GM18858 (cell line): Measurements from ENCODE around the gene CRYGN.

ENCODE experiments used
- ATAC-seq: cut with Tn5 transposase; IDR thresholded peaks from one replicate; pipeline ENCODE4 v1.9.1; 2021; ENCODE audit not compliant: unreplicated experiment

The CRYGN gene

GRCh38 chr7:151460474-151460855, 20.5 kb upstream of the CRYGN start:
- ATAC-seq: no peak

DNA sequence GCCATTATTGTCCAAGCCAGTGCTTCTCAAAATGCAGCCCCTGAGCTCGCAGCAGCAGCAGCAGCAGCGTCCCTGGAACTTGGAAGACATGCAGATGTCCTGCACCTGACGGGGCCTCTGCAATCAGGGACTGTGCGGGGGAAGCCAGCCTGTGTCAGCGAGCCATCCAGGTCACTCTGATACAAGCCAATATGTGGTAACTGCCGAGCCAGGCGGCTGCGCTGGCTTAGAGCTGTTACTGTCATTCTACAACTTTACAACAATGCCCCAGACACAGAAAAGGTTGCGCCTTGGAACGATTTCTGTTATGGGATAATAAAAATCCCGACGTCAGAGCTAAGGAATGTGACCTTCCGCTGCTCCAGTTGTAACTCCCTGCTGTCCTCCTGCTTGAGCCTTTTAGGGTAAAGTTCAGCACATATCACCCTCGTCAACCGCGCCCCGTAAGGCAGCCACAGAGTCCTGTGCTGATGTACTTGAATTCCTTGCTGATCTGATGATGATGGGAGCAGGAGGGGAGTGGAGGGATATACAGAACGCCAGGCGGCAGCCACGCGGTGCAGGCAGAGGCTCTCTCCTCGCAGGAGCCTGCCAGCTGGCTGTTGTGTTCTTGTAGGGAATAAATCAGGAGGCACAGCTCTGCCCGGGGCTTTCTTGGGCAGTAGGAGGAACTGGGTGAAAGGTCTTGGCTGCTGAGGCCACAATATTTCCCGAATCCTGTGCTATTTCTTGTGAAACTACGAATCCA, 20.0 kb upstream of the CRYGN start:
- no peak for ATAC-seq

DNA sequence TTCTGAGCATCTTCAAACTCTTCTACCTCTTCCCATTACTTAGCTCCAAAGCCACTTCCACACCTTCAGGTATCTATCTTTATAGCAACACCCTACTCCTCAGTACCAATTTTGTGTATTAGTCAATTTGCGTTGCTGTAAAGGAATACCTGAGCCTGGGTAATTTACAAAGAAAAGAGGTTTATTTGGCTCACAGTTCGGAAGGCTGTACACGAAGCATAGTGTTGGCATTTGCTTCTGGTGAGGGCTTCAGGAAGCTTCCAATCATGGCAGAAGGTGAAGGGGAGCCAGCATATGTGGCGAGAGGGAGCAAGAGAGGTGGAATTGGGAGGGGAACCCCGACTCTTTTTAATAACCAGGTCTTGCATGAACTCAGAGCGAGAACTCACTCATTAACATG, 17.6 kb upstream of the CRYGN start:
- ATAC-seq: no peak

DNA sequence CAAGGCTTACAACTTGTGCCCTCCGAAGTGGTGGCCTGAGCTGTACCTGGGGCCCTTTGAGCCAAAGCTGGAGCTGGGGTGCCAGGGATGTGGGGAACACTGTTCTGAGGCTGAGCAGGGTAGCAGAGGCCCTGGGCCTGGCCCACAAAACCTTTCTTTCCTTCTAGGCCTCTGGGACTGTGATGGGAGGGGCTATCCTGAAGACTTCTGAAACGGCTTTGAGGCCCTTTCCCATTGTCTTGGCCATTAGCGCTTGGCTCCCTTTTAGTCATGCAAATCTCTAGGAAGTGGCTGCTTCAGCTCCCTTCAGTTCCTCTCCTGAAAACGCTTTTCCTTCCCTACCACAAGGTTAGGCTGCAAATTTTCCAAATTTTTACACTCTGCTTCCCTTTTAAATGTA, 16.8 kb upstream of the CRYGN start:
- no peak for ATAC-seq

DNA sequence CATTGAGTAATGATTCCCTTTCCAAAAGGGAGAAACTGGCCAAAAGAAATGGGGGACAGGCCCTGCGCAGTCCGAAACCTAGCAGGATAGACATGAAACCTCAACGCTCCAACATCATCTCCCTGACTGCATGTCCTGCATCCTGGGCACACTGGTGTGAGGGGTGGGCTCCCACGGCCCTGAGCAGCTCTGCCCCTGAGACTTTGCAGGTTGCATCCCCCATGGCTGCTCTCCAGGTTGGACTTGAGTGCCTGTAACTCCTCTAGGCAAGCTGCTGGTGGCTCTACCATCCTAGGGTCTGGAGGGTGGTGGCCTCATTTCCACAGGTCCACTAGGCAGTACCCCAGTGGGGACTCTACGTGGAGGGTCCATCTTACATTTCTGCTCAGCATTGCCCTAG, 16.3 kb upstream of the CRYGN start:
- no peak for ATAC-seq

- no peak for ATAC-seq
Measured at GRCh38 chr7:151455690-151456089, 15.7 kb upstream of the CRYGN start.

DNA sequence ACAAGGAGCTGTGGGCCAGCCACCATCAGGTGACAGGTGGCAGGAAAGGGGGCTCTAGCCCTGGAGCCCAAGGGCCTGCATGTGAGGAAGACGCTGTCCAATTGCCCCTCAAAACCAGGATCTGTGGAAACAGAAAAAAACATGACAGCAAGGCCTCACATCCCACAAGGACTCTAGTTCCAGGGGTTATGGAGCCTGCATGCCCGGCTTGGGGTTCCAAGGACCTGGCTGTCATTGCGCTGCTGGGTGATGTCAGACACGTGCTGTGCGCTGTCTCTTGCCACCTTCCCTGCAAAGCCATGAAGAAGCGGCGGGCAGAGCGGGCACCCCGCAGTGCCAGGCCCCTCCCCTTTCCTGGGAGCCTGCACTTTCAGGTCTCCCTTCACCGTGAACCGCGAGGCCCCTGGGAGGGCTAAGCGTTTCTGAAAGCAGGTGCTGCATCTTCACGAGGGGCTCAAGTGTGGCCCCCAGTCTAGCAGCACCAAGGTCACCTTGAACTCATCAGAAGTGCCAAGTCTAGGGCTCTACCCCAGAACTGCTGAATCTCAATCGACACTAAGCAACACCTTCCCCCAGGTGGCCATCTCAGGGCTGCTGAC, 15.1 kb upstream of the CRYGN start:
- no peak for ATAC-seq

DNA sequence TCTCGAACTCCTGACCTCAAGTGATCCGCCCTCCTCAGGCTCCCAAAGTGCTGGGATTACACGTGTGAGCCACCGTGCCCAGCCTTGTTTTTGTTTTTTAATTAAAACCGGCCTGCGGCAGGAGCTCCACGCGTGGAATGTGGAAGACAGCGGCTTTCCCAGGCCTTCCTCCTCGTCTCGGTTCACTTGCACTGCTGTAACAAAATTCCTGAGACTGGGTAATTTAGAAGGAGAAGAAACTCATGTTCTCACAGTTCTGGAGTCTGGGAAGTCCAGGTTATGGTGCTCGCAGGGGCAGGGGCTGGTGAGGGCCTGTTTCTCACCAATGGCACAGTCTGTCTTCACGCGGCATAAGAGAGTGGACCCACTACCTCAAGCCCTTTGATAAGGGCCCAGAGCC, 14.4 kb upstream of the CRYGN start:
- ATAC-seq: no peak

- no peak for ATAC-seq
Measured at GRCh38 chr7:151453326-151453791, 13.4 kb upstream of the CRYGN start.

DNA sequence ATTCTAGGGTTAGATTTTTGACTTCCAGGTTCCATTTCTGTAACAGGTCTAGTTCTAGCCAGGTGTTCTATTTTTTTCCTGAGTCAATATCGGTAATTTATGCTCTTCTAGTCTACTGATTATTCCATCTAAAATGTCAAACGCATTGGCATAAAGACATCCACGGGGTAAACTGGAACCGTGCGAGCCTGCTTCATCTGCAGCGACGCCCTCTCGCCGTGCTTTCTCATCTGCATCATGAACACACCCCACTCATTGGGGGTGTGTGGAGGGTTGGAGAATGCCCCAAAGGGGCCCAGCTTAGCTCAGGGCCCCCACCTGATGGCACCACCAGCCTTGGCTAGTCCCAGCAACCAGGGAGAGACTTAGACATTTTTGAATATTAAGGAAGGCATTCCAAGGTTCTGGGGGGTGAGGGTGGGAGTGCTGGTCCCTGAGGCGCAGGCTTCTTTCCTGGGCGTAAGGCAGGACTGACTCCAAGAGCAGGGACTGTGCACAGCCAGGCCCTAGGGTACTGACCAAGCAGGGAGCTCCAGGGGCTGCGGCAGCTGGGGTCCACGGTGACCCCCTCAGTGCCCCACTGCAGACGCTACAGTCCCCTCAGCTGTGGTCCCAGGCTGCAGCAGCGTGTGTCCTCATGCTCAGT, 12.9 kb upstream of the CRYGN start:
- no peak for ATAC-seq

- no peak for ATAC-seq
Measured at GRCh38 chr7:151451626-151452571, 12.0 kb upstream of the CRYGN start.

GRCh38 chr7:151451156-151451555, 11.2 kb upstream of the CRYGN start:
- no peak for ATAC-seq

GRCh38 chr7:151449990-151450389, 10.0 kb upstream of the CRYGN start:
- ATAC-seq: no peak

DNA sequence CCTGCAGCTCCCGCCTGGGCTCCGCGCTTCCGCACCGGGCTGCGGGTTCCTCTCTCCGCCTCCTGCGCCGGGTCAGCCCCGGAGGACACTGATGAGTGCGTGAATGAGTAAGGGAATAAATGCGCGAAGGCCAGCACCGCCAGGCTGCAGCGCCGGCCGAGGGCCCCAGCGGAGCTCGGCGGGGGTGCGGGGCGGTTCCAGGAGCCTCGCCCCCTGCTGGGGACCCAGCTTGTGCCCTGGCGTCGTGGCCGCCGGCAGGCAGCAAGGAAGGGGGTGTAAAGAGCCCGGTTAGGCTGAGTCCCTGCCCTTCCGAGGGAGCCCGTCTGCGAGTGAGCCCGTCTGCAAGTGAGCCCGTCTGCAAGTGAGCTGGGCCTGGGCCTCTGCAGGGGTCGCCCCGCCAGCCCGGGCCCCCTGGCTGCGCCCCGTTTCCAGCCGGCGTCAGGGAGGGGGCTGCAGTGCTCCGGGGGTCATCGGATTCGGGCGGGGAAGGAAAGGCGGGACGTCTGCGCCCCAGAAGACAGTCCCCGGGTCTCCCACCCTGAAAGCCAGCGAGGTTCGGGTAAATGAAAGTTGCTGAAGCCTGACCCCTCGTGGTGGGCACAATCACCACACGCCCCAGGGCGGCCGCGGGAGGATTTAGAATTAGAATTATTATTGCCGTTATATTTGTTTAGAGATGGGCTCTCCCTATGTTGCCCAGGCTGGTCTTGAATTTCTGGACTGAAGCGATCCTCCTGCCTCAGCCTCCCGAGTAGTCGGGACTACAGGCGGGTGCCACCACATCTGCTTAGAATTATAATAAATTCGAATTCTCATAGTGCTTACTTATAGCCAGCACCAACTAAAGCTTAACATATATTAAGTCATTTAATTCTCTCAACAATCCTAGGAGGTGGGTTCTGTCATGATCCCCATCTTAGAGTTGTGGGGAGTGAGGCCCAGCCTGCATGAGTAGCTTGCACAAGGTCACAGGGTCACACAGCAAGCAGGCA, 8.6 kb upstream of the CRYGN start:
- no peak for ATAC-seq

- ATAC-seq: no peak
Measured at GRCh38 chr7:151447901-151448260, 7.9 kb upstream of the CRYGN start.

- ATAC-seq: no peak
Measured at GRCh38 chr7:151447312-151447711, 7.4 kb upstream of the CRYGN start.

- no peak for ATAC-seq
Measured at GRCh38 chr7:151446412-151446811, 6.5 kb upstream of the CRYGN start.

- no peak for ATAC-seq
Measured at GRCh38 chr7:151444632-151445031, 4.7 kb upstream of the CRYGN start.

GRCh38 chr7:151442776-151443496, 3.0 kb upstream of the CRYGN start:
- no peak for ATAC-seq
